HG03520 (cell line): ENCODE data around the gene FHIT.

Experiments used
- ATAC-seq: cut with Tn5 transposase; IDR thresholded peaks from one replicate; pipeline ENCODE4 v1.9.1; 2021; ENCODE audit warnings: mild to moderate bottlenecking, moderate library complexity; ENCODE audit not compliant: unreplicated experiment

The FHIT gene

DNA sequence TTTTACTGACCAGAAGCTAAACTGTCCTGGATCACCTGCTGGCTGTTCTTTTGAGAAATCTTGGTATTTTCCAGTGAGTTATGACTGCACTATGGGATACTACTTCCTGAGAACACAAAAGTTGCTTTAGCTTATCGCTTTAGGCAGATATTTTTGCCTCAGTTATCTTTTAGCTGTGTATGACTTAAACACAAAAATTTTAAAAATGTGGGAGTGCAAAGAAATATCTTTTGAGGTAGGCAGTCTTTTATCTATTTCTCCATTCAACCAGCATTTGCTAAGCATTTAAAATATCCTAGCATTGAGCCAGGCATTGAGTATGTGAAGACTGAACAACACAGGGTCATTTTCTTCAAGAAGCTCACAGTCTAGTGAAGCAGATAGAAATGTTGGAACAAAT is 981.9 kb downstream of the FHIT start:
- no peak for ATAC-seq

DNA sequence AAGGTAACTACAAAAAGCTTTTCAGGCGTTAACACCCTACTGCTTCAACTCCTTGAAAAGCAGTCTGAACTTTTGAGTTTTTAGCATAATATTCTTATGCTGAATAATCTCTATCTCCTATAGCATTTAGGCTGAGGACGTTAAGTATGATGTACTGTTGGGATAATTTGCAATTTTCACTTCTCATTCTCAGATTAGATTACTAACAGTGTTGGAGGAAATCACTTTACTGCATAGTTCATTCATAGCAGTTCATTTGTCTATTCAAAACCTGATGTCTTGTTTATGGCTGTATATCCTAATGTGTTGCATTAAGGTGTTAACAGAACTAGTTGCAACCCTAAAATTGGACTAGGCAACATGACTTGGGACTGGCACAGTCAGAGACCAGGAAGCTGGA is 983.1 kb downstream of the FHIT start:
- no peak for ATAC-seq

- ATAC-seq, result no peak
Measured at GRCh38 chr3:60266444-60266843, 984.8 kb downstream of the FHIT start.

DNA sequence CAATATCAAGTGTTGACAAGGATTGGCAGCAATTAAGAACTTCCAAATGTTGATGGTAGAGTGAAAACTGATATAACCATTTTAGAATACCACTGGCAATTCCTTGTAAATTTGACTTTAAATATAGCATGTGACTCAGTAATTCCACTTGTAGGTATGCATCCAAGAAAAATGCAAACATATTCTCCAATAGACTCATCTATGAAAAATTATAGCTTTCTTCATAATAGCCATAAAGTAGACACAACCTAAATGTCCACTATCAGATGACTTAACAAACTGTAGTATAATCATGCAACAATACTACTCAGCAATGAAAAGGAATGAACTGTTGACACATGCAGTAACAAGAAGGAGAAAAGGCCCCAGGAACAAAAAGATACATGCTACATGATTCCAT is 988.1 kb downstream of the FHIT start:
- ATAC-seq, result no peak

DNA sequence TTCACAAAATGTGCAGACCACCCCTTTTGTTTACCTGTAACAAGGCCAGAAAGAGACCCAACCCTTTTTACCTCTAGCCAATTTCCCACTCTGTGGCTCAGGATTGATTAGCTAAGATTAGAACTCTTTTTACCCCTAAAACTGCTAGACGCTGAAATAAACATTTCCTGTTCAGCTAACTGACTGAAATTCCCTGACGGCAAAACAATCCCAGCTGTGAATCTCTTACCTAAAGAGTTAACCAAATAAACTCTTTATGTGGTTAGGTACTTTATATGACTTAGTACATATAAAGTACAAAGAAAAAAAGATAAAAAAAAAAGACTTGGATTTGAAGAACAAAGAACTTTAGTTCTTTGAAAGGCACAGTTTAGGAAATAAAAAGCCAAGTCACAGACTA is 988.7 kb downstream of the FHIT start:
- no peak for ATAC-seq

- ATAC-seq, result no peak
Measured at GRCh38 chr3:60260546-60260945, 990.7 kb downstream of the FHIT start.

- no peak for ATAC-seq
Measured at GRCh38 chr3:60250810-60251209, 1000.4 kb downstream of the FHIT start.

DNA sequence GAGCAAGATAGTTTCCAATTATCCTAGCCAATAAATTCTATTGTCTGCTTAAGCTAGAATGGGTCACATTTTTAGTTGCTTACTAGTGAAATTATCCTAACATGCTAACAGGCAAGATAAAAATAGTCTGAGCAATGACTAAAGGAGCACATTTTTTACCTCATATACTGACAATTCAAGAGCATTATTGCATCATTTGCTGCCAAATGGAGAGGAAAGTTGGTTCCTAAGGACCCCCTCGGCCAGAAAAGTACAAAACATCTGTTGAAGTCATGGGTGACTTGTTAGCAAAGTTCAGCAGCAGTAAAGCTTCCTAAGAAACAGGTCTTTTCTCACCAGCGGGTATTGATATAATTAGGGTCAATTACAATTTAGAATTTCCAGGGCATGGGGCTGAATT is 1001.0 kb downstream of the FHIT start:
- ATAC-seq, result no peak

DNA sequence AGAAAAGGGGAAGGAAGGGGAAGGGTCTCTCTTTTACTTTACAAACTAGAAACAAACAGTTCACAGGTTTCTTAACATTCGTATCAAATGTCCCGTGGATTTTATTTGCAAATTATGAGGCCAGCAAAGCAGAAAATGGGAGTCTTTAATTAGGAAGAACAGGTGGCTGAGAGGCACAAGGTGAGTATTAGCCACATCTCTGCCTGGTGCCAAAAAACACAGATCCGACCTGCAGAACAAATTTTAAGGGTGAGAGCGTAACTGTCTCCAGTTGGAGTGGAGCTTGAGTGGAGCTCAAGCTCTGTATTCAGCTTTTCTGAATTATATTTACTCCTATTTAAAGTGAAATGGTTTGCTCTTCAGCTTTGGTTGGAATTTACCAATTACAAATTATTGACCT is 1004.9 kb downstream of the FHIT start:
- no peak for ATAC-seq

DNA sequence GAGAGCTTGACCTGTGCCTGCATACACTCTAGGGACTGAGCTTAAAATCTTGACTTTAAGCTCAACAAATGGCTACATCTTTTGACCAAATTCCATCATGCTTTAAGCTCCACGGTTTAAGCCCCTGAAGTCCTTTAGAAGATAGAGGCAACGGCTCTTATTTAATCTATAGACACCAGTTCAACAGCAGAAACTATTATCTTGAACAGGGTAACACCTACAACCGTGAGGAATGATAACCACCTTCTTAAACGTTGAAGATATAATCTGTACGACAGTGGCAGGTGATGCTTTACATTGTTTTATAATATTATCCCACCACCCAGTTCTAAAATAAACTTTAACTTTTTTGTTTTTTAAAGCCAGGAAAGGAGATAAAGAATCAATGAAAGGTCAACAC is 1007.8 kb downstream of the FHIT start:
- no peak for ATAC-seq

DNA sequence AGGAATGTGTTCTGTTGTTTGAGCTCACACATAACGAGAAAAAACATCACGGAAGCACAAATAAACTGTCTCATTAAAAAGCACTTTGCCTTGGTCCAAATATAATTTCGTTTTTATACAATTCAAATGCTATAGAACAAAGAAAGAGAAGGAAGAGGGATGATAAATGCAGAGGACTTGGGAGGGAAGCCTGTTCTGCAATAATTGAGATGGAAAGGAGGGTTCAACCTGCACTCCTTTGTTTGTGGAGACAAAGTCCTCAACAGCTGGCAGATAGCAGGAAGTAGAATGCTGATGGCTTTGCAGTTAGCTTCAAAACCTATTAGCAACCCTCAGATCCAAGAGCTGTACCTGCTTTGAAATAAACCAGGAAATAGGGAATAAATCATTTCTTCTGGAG is 1010.8 kb downstream of the FHIT start:
- no peak for ATAC-seq

DNA sequence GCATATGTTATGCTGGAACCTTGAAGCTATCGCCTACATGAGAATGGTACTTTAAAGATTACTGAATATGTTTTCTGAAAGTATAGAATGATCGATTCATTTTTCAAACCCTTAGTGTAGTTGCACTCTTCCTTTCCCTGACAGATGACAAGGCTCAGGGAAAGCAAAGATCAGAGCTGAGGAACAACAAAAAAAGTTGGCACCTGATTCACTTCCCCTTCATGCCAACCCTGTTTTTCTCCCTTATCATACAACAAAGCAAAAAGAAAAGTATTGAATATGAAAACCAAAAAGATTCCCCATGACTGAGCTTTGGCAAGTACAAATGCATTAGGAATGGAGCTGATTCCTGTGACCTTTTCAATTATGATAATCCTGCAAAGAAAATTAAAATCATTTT is 1012.7 kb downstream of the FHIT start:
- ATAC-seq, result no peak

GRCh38 chr3:60229502-60229901 is 1021.8 kb downstream of the FHIT start:
- no peak for ATAC-seq

DNA sequence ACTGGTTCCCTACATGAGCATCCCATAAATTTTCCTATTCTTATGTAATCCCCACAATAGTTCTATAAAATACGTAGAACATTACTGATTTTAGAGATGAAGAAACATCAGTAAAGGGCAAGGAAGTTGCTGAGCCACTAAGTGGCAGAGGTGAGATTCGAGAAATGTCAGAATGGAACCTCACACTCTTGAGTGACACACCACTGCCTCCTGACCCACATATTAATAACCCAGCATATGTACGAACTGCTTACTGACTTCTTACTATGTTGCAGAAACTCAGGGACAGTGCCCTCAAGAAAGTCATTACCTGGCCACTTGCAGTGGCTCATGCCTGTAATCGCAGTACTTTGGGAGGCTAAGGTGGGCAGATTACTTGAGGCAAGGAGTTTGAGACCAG is 1022.4 kb downstream of the FHIT start:
- ATAC-seq, result no peak

DNA sequence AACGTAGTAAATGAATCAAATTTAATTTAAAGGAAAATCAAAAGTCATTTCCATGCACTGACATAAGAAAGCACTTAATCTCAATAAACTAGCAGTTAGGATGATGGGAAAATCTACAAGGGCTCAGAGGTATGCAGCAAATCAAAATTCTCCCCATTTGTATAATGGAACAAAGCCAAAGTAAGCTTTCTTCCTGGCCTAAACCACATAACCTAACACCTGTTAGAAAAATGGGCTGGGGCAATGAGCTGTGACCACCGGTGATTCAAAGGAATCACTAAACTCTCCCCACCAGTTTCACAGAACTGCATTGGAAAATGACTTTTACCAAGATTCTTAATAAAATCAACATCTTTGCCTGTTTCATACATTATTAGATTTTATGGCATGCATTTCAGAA is 1024.3 kb downstream of the FHIT start:
- ATAC-seq, result no peak

GRCh38 chr3:60225848-60226247 is 1025.4 kb downstream of the FHIT start:
- ATAC-seq, result no peak

- no peak for ATAC-seq
Measured at GRCh38 chr3:60220768-60221167, 1030.5 kb downstream of the FHIT start.

DNA sequence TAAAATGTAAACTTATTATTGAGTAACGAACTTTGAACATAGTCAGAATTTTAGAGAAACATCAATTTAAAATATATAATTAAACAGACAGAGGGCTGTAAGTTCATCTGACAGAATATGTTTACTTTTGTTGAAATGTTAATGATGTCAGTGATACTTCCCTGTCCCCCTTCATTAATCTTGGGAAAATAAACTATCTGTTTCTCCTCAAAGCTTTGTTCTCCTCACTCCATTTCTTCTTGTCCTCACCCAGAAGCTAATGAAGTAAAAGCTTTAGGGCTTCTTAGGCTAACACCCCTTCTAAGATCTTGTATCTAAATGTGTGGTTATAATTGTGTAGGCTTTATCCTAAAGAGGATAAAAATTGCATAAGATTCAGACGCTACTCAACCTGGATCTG is 1031.8 kb downstream of the FHIT start:
- no peak for ATAC-seq

GRCh38 chr3:60217156-60217911 is 1033.9 kb downstream of the FHIT start:
- no peak for ATAC-seq

DNA sequence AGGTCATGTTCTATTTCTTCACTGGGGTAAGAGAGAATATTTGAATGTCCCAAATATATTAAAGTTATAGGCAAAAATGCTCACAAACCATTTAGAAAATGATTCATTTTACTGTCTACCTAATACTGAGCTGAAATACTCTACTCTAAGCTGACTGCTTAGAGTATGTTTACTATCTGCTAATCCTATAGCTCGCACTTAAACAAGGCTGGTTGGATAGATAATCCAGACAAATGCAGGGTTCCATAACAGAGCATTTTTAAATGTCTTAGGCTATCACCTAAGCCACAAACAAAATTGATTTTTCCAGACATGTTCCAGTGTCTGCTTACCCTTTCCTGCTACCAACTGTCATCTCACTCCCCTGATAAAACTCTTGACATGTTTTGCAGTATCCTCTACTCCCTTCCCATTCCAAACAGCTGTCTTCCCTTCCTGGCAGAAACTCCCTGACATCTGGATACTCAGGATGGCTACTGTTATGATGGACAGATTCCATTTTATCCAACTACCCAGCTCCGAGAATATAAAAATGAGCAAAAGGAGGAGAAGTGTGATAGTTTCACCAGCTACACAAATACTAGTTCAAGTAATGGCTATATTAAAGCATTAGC is 1034.7 kb downstream of the FHIT start:
- no peak for ATAC-seq

GRCh38 chr3:60215946-60216345 is 1035.3 kb downstream of the FHIT start:
- ATAC-seq, result no peak

DNA sequence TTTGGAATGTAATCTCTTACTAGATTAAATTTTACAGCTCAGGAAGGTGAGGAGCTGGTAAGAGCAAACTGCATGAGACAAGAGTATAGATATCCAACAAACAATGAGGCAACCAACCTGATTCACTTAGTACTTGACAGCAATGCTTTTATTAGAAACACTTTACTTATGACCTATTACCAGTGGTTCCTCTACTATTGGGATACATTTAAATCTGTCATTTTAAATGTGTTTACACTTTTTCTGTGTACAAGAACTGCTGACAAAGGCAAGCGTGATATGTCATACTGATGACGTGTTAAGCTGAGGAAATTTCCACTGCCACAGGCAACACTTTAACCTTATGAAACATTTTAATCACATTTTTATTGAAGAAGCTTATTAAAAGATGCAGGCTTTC is 1043.3 kb downstream of the FHIT start:
- ATAC-seq, result no peak

GRCh38 chr3:60206206-60206605 is 1045.0 kb downstream of the FHIT start:
- no peak for ATAC-seq
